HG03520 (cell line): ENCODE measurements around the gene PLBD1.

ENCODE experiments used
- ATAC-seq: cut with Tn5 transposase; IDR thresholded peaks from one replicate; pipeline ENCODE4 v1.9.1; 2021; ENCODE audit warnings: mild to moderate bottlenecking, moderate library complexity; ENCODE audit not compliant: unreplicated experiment

PLBD1 gene

GRCh38 chr12:14567351-14568162 is at the start of gene PLBD1:
Gene PLBD1, minus strand, starts transcription at chr12:14567883. Its CDS starts 187 bp downstream, at chr12:14567696.
- peak; percentile 47 for ATAC-seq

DNA sequence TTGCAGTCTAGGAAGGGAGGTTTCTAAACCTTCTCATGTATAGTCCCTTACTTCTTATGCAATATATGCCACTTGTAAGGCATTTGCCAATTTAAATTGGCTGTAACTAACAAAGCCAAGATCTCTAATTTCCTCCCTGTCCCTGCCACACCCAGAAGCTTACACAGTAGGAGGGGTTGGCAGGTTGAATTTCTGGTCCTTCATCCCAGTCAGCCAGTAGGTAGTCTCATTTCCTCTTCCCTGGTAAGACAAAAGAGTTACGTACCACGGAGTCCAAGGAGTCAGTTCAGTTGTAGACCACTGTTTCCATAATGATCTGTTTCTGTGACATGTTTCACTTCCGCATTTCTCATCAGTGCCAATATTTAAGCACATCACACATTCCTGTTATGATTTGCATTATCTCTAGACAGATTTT is 47.0 kb upstream of the PLBD1 start:
- peak; percentile 52 for ATAC-seq

DNA sequence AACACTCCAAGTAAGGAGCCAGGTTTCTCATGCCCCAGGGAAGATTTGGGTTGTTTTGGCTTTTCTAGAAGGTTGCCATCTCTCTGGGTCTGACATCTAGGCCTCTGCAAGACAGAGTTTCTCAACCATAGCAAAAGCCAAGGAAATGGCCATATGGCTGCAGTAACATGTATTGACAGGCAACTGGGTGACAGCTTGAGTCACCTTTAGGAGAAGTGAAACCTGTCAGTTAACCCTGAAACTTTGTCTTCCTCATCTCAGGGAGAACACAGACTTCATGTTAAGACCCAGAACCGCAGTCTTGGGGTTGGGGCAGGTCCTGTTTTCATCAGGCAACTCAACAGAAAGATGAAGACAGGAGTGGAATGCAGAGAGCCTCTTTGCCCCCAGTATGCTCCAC is 46.0 kb upstream of the PLBD1 start:
- peak; percentile 94 for ATAC-seq

DNA sequence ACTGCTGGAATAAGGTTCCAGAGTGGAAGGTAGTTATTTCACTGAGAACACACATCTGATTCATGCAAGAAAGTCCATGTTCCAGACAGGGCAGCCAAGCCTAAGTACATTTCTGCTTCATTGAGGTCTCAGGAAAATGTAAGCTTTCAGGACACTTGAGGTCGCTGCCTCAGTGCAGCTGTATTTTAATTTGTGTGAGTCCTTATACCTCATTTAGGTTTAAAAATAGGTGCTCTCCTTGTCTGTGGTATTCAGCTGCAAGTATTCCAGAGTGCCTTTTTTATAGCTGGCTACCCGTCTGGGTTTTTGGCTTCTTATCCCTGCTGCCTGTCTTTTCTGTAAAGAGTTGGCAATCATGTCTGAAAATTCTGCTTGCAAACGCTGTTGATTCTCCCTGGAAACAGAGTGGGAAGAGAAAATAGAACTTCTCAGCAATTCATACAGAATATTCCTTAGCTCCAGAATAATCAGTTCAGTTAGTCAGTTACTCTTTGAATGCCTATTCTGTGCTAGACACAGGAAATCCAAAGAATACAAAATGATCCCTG is 45.3 kb upstream of the PLBD1 start:
- no peak for ATAC-seq

DNA sequence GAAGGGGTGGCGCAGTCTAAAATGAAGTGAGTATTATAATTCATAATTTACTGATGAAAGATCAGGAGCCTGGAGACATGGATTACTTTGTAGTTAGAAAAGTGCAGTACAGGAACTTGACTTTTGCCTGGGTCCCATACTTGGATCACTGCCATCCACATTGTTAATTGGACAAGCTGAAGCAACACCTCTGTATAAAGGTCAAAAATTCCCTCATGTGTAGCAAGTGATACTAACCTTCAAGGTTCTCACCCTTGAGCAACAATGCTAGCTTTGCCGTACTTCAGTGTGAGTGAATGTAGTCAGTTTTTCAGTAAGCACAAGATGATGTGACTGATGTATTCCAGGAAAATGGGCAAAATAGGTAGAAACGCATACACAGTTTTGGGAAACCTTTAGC is 44.6 kb upstream of the PLBD1 start:
- no peak for ATAC-seq

DNA sequence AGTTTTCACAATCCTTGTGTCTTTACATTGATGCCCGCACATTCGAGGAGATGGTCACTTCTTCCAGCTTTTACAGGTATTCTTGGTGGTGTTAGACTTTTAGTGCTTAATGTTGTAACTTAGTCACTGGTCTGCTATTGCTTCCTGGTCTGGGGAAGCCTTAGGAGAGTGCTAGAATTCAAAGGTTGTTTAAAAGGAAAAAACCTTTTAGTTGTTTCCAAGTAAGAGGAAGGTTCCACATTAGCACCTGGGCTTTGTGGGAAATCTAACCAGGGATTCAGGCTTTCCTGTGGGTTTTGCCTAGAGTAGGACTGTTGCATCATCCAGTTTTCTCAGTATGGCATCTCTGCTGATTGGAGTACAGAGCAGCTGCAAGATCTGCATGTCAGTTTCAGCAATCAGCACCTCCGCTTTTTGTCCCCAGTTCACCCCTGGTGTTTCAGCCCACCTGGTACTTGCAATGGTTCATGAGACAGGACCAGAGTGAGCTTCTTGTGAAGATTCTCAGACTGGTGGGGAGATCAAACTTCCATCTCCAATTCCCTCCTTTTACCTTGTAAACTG is 44.0 kb upstream of the PLBD1 start:
- ATAC-seq: no peak

- no peak for ATAC-seq
Measured at GRCh38 chr12:14607568-14607967, 39.9 kb upstream of the PLBD1 start.

DNA sequence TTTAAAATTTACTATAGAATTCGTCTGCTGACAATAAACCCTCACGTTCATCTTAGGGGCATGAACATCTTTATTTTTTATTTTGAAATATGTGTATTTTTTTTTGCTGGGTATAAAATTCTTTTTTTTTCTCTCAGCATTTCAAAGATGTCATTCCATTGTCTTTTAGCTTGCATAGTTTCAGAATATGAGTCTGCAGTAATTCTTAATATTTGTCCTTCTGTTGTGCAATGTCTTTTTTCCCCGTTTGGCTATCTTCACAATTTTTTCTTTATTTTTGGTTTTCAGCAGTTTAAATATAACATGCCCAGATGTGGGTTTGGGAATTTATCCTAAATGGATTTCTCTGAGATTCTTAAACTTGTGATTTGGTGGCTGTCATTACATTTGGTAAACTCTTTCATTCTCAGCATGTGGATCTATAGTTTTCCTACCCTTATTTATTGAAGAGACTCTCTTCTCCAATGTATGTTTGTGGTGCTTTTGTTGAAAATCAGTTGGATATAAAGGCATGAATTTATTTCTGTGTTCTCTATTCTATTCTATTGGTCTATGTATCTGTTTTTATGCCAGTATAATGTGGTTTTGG is 37.8 kb upstream of the PLBD1 start:
- ATAC-seq: no peak

DNA sequence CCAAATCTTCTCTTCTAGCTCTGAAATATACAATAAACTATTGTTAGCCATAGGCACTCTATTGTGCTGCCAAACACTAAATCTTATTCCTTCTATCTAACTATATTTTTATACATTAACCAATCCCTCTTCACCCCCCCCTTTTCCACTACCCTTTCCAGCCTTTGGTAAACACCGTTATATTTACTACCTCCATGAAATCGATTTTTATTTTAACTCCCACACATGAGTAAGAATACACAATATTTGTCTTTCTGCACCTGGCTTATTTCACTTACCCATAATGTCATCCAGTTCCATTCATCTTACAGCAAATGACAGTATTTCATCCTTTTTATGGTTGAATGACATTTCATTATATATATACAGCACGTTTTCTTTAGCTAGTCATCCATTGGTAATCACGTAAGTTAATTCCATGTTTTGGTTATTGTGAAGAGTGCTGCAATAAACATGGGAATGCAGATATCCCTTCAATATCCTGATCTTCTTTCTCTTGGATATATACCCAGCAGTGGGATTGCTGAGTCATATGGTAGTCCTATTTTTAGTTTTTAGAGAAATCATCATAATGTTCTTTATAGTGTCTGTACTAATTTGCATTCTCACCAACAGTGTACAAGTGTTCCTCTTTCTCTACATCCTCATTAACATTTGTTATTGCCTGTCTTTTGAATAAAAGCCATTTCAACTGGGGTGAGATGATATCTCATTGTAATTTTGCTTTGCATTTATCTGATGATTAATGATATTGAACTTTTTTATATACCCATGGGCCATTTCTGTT is 34.2 kb upstream of the PLBD1 start:
- ATAC-seq: no peak

DNA sequence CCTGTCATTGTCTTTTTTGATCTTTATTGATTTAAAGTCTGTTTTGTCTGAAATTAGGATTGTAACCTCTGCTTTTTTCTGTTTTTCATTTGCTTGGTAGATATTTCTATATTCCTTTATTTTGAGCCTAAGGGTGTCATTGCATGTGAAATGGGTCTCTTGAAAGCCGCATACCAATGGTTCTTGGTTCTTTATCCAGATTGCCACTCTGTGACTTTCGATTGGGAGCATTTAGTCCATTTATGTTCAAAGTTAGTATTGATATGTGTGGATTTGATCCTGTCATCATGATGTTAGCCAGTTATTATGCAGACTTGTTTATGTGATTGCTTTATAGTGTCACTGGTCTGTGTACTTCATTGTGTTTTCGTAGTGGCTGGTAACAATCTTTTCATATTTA is 29.8 kb upstream of the PLBD1 start:
- ATAC-seq: no peak

- ATAC-seq: no peak
Measured at GRCh38 chr12:14591719-14592118, 24.0 kb upstream of the PLBD1 start.

- ATAC-seq: no peak
Measured at GRCh38 chr12:14589169-14590004, 21.7 kb upstream of the PLBD1 start.

GRCh38 chr12:14588571-14588970 is 20.9 kb upstream of the PLBD1 start:
- ATAC-seq: no peak

DNA sequence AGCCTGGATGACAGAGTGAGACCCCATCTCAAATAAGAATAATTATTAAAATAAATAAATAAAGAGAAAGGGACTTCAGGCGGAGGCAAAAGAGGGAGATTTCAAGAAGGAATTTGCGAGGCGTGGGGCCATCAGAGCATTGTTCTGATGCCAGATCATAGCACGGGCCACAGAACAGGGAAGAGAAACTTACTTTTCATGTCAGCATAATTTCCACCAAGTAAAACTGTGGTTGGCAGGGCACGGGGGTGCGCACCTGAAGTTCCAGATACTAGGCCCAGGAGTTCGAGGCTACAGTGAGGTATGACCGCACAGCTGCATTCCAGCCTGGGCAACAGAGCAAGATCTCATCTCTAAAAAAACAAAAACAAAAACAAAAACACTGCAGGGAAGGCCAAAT is 11.0 kb upstream of the PLBD1 start:
- ATAC-seq: no peak

DNA sequence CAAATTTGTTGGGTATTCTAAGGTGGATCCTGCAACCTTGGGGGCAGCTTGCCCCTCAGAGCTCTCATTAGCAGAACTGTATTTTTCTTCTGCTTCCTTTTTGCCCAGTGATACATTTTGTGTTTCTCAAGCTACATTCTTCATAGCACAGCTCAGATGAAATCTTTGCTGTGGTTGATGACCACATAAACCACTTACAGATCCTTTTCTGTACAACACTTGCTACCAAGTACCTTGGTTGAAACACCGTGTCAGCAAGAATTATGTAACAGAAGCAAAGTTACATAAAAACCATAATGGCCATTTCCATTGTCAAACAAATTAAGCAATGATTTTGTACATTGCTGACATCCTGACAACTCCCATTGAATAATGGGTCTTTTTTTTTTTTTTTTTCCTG is 9.7 kb upstream of the PLBD1 start:
- ATAC-seq: peak; percentile 84

- ATAC-seq: peak; percentile 2
Measured at GRCh38 chr12:14576896-14577295, 9.2 kb upstream of the PLBD1 start.

DNA sequence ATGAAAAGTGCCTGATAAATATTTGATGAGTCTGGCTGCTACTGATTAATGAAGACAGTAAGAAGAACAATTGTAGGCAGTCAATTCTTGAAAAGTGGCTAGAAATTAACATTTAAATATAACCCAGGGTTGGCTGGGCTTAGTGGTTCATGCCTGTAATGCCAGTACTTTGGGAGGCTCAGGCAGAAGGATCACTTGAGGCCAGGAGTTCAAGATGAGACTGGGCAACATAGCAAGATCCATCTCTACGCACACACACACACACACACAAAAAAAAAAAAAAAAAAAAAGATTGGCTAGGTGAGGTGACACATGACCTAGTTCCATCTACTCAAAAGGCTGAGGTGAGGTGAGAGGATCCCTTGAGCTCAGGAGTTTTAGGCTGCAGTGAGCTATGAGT is 7.9 kb upstream of the PLBD1 start:
- ATAC-seq: no peak

- ATAC-seq: no peak
Measured at GRCh38 chr12:14573118-14573517, 5.4 kb upstream of the PLBD1 start.

GRCh38 chr12:14572401-14572800 is 4.7 kb upstream of the PLBD1 start:
- ATAC-seq: no peak

DNA sequence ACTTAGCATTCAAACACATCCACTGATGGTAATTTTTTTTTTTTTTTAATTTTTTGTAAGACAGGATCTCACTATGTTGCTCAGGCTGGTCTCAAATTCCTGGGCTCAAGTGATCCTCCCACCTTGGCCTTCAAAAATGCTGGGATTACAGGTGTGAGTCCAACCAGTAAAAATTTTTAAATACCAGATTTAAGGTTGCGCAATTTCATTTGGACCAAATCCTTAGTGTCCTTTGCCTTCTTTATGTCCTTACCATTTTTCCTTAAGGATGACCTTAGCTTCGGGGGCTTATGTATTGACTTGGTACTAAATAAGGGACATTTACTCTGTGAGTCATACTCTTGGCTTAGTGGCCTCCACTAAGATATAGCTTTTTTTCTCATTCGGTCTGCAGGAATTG is 4.1 kb upstream of the PLBD1 start:
- ATAC-seq: no peak
